Thyroid gland (tissue), 4 donors: ENCODE measurements around the gene TMEM107.

Source experiments
- POLR2A ChIP-seq, 2 donors: fragments of 450-650 bp; IDR thresholded peaks; one replicate each; pipeline ENCODE4 v1.6.1; 2017; ENCODE audit warnings: antibody characterized with exemption in 2 of 2, mild to moderate bottlenecking in 2 of 2, moderate library complexity in 1 of 2
- TF ChIP-seq, protein P1 (sequence below), 6 experiments: fragments of 200-600 bp in 3 of 6; fragments of 450-650 bp in 3 of 6; sonication (generic) in 3 of 6; IDR thresholded peaks; one replicate each; pipeline ENCODE4 v1.5.1; 2016 to 2019; ENCODE audit warnings: antibody characterized with exemption in 6 of 6, mild to moderate bottlenecking in 2 of 6, inconsistent platforms in 1 of 6, moderate library complexity in 1 of 6

DNA sequence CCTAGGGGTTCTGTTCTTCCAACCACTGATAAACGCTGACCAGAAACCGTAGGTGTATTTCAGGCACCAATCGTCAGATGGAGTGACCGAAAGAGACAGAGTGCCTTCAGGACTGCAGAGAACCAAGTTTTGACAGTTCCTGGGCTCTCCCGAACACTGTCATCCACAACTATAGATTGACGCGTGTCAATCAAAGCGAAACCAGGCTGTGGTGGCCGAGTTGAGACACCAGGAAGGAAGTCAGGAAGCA is 46.1 kb upstream of the TMEM107 start:
- TF ChIP-seq, protein P1, sequence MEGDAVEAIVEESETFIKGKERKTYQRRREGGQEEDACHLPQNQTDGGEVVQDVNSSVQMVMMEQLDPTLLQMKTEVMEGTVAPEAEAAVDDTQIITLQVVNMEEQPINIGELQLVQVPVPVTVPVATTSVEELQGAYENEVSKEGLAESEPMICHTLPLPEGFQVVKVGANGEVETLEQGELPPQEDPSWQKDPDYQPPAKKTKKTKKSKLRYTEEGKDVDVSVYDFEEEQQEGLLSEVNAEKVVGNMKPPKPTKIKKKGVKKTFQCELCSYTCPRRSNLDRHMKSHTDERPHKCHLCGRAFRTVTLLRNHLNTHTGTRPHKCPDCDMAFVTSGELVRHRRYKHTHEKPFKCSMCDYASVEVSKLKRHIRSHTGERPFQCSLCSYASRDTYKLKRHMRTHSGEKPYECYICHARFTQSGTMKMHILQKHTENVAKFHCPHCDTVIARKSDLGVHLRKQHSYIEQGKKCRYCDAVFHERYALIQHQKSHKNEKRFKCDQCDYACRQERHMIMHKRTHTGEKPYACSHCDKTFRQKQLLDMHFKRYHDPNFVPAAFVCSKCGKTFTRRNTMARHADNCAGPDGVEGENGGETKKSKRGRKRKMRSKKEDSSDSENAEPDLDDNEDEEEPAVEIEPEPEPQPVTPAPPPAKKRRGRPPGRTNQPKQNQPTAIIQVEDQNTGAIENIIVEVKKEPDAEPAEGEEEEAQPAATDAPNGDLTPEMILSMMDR (IDR thresholded peaks at IDR 0.05), result no peak
- no peak for TF ChIP-seq POLR2A (IDR thresholded peaks at IDR 0.05)
